Endothelial cell of umbilical vein (primary cell): ENCODE data around the gene TSPEAR. TPM values are rescaled to one million over a fixed set of nuclear protein-coding genes. Genes with fewer than 3 reads are reported as not detected.

Experiments used
- BruUV-seq: library from RNA; stranded (reverse); fragments of 400-500 nt; replicated peaks from 2 replicates; lab custom pipeline; 2021; lab: Mats Ljungman, UMichigan
- CTCF ChIA-PET: fragments of 300-600, 350-600 bp; sonication (Branson Sonifier 250); formaldehyde crosslinking; loops from one replicate; lab custom pipeline; 2021; ENCODE audit warnings: antibody characterized with exemption, inconsistent platforms; lab: Charles Lee
- POLR2A ChIA-PET: fragments of 300-600, 350-600 bp; sonication (Branson Sonifier 250); formaldehyde crosslinking; loops from one replicate; lab custom pipeline; 2021; ENCODE audit warnings: antibody characterized with exemption, inconsistent platforms; lab: Charles Lee
- DNase-seq: peaks from one replicate; pipeline ENCODE4 v3.0.0-alpha.2; 2011; ENCODE audit warnings: low read depth, low spot score
- FAIRE-seq: peaks from 2 replicates; lab custom pipeline; 2011; peaks lifted over from hg19 to GRCh38; lab: Jason Lieb, UNC
- H2AFZ ChIP-seq: 2 replicates; pipeline ENCODE4 v1.6.0; 2012; ENCODE audit warnings: low read depth, low read length, control low read depth, inconsistent platforms
- H3K27ac ChIP-seq: 2 replicates; pipeline ENCODE4 v1.5.1; 2011; ENCODE audit warnings: low read depth, mild to moderate bottlenecking, control low read depth, low read length, moderate library complexity; ENCODE audit not compliant: insufficient read depth
- H3K27me3 ChIP-seq, 2 experiments: 2 replicates each; pipeline versions ENCODE4 v1.6.0 to v1.6.1; 2011; ENCODE audit warnings: low read length in 2 of 2, mixed read lengths in 1 of 2; ENCODE audit not compliant: control insufficient read depth in 2 of 2, insufficient read depth in 2 of 2
- H3K36me3 ChIP-seq, 2 experiments: 2 replicates in 1 of 2; 3 replicates in 1 of 2; pipeline ENCODE4 v1.5.1; 2011; ENCODE audit warnings: low read length in 2 of 2, mild to moderate bottlenecking in 1 of 2, moderate library complexity in 1 of 2; ENCODE audit not compliant: control insufficient read depth in 2 of 2, insufficient read depth in 2 of 2; ENCODE audit errors: extremely low read depth in 1 of 2
- H3K4me1 ChIP-seq: 3 replicates; pipeline ENCODE4 v1.5.1; 2011; ENCODE audit warnings: mild to moderate bottlenecking, low read length; ENCODE audit not compliant: control insufficient read depth, insufficient read depth; ENCODE audit errors: extremely low read depth
- H3K4me2 ChIP-seq: 2 replicates; pipeline ENCODE4 v1.6.1; 2011; ENCODE audit warnings: low read length, control low read depth, mixed read lengths; ENCODE audit not compliant: insufficient read depth
- H3K4me3 ChIP-seq, 3 experiments: fragments of 200-600 bp in 1 of 3; sonication (generic), shearing (Covaris generic) in 1 of 3; replicated peaks in 1 of 3; 2 replicates each; pipeline ENCODE4 v1.5.1; 2011 to 2016; ENCODE audit warnings: control low read depth in 3 of 3, low read length in 3 of 3, mild to moderate bottlenecking in 2 of 3, inconsistent platforms in 1 of 3, low read depth in 1 of 3, moderate library complexity in 1 of 3; ENCODE audit not compliant: insufficient read depth in 1 of 3
- H3K79me2 ChIP-seq: 2 replicates; pipeline ENCODE4 v1.6.0; 2012; ENCODE audit warnings: low read length, inconsistent platforms; ENCODE audit not compliant: control insufficient read depth, insufficient read depth
- H3K9ac ChIP-seq: replicated peaks from 2 replicates; pipeline ENCODE3; 2011; ENCODE audit warnings: low read length, control low read depth; ENCODE audit not compliant: insufficient read depth; ENCODE audit errors: extremely low read depth
- H3K9me1 ChIP-seq: replicated peaks from 3 replicates; pipeline ENCODE4 v1.6.0; 2011; ENCODE audit warnings: mild to moderate bottlenecking, low read length; ENCODE audit not compliant: control insufficient read depth, insufficient read depth; ENCODE audit errors: extremely low read depth
- H3K9me3 ChIP-seq: replicated peaks from 2 replicates; pipeline ENCODE4 v1.5.1; 2012; ENCODE audit warnings: low read length, inconsistent platforms; ENCODE audit not compliant: control insufficient read depth, insufficient read depth
- H4K20me1 ChIP-seq: replicated peaks from 2 replicates; pipeline ENCODE3; 2011; ENCODE audit warnings: mild to moderate bottlenecking, low read length; ENCODE audit not compliant: control insufficient read depth, insufficient read depth; ENCODE audit errors: extremely low read depth
- CTCF ChIP-seq, 2 donors: IDR thresholded peaks; 1 replicate in 1 of 2; 2 replicates in 1 of 2; pipeline ENCODE4 v1.5.1; 2011; ENCODE audit warnings: low read length in 2 of 2, mild to moderate bottlenecking in 2 of 2, moderate library complexity in 2 of 2, control low read depth in 1 of 2, inconsistent platforms in 1 of 2, low read depth in 1 of 2; ENCODE audit not compliant: insufficient read depth in 1 of 2; ENCODE audit errors: extremely low read depth in 1 of 2
- EZH2 ChIP-seq: IDR thresholded peaks from 2 replicates; pipeline ENCODE4 v1.6.1; 2012; ENCODE audit warnings: borderline replicate concordance, low read depth, mild to moderate bottlenecking, moderate library complexity, low read length, inconsistent platforms; ENCODE audit not compliant: severe bottlenecking
- FOS ChIP-seq: IDR thresholded peaks from 2 replicates; pipeline ENCODE4 v1.6.1; 2011; ENCODE audit warnings: mild to moderate bottlenecking, low read length, moderate library complexity, borderline replicate concordance; ENCODE audit not compliant: insufficient read depth
- GATA2 ChIP-seq: IDR thresholded peaks from 2 replicates; pipeline ENCODE4 v1.7.0; 2011; ENCODE audit warnings: low read depth, mild to moderate bottlenecking, moderate library complexity, mixed read lengths, low read length; ENCODE audit not compliant: insufficient read length, insufficient read depth
- JUN ChIP-seq: IDR thresholded peaks from 2 replicates; pipeline ENCODE4 v1.6.1; 2011; ENCODE audit warnings: borderline replicate concordance, low read depth; ENCODE audit not compliant: insufficient read length, insufficient read depth
- MAX ChIP-seq: IDR thresholded peaks from 2 replicates; pipeline ENCODE4 v1.6.1; 2011; ENCODE audit not compliant: insufficient read depth, insufficient read length
- POLR2A ChIP-seq: IDR thresholded peaks from 2 replicates; pipeline ENCODE4 v1.6.1; 2012; ENCODE audit warnings: low read depth, mild to moderate bottlenecking, control low read depth, low read length
- POLR2AphosphoS5 ChIP-seq: IDR thresholded peaks from 2 replicates; pipeline ENCODE4 v1.6.1; 2012; ENCODE audit warnings: low read depth, mild to moderate bottlenecking, control low read depth, low read length, moderate library complexity; ENCODE audit not compliant: insufficient read depth
- dilution Hi-C: fragments of 300-500 bp; cut with MboI; formaldehyde crosslinking; loops from one replicate; pipeline ENCODE4 v1.15.0; 2019; ENCODE audit warnings: low sequenced_read_pairs; ENCODE audit not compliant: extremely low pct_ligation_motif_present
- intact Hi-C: fragments of 100-400 bp; cut with micrococcal nuclease; formaldehyde crosslinking; loops from one replicate; pipeline ENCODE4 v1.10.0; 2022
- polyA plus RNA-seq, 4 experiments: library from polyadenylated mRNA; depleted of rRNA in 3 of 4; stranded (reverse) in 3 of 4; unstranded in 1 of 4; fragments of >200 nt; gene quantifications; 2 replicates each; pipeline versions ENCODE4 v1.2.1 to v1.2.3, GENCODE V29; 2011 to 2012; ENCODE audit warnings: missing spikeins in 1 of 4
- total RNA-seq: library from RNA; stranded (reverse); gene quantifications from 2 replicates; pipeline ENCODE4 v1.2.3, GENCODE V29; 2021

Gene TSPEAR
- total and polyA plus RNA-seq, 2 donors (not counting 3 experiments of a cell fraction or from before 2014, with no cell fraction given) = 0.01 TPM; not detected in 1

- Histone ChIP-seq H4K20me1 (no peaks in the 10 kb centered on the region), H3K79me2 (no peaks in the 10 kb centered on the region), H3K27ac (no peak overlapping the region), H3K36me3 (no peaks in the 10 kb centered on the region), H3K4me2 (no peak overlapping the region), H3K27me3 (peaks cover 5 to 9% of the 10 kb centered on the region in 2 experiments), H3K4me1 (no peaks in the 10 kb centered on the region), H3K9ac (no peak overlapping the region), H3K4me3 (no peak overlapping the region), H3K9me3 (no peaks in the 10 kb centered on the region), H2AFZ (no peak overlapping the region), H3K9me1 (no peaks in the 10 kb centered on the region)
- ChIA-PET CTCF (no interaction called here), POLR2A (no interaction called here)
- intact Hi-C loops (no loop called here), dilution Hi-C loops (no loop called here)
- FAIRE-seq (no peak), DNase-seq (no peak)
- no TSS peak for BruUV-seq
- TF ChIP-seq EZH2 = no peak
- no peak for TF ChIP-seq GATA2
- no peak for TF ChIP-seq JUN
- TF ChIP-seq CTCF (IDR thresholded peaks at IDR 0.05; ENCODE audit: extremely low read depth in 1 of 2, insufficient read depth in 1 of 2, low read depth in 1 of 2, low read length in 2 of 2) = no peak
- no peak for TF ChIP-seq POLR2AphosphoS5
- TF ChIP-seq MAX = no peak
- TF ChIP-seq FOS = no peak
- TF ChIP-seq POLR2A = no peak
Observed at GRCh38 chr21:44736291-44737004, 25.1 kb upstream of the TSPEAR start.
